Measurements from ENCODE around the gene RADIL. TPM values are rescaled to one million over a fixed set of nuclear protein-coding genes. Genes with fewer than 3 reads are reported as not detected.

The RADIL gene
- total RNA-seq, 4 donors from 2014 or later, result 1.5 to 2.6 (median 2.1) TPM

DNA sequence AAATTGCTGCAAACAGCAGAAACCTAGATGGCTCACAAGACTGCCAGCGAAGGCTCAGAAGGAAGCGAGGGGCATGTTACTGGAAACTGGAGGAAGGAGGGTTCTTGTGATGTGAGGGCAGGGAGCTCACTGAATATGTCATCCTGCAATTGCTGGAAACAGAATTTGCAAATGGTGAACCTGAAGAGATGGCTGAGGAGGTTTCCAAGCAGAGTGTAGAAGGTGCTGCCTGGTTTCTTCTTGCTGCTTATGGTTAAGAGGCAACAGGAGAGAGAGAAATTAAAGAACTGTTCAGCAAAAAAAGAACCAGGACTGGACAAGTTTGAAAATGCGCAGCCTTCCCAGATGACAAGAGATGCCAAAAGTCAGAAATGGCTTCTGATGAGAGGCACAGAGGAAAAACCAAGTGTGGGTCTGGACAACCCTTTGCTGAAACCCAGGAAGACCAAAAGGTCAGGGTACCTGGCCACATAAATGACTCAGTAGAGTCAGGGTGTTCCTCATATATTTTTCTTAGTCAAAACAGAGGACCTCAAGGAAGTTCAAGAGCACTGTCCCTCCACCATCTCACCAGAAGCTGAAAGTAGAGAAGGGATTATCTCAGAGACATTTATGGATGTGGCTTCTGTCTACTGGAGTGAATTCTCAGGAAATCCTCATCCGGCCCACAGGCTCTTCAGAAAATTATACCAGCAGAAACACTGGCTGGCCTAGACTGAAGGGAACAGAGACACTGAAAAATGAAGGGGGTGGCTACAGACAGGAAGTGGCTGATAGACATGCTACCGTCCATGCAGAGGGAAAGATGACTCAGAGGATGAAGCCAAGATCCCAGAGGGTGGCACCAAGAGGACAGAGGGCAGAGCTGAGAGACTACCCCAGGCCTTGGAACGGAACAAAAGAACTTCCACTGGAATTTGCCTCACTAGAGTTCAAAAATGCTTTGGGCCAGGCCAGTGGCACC lies 31.8 kb downstream of the RADIL start:
- no peak overlapping the region for H3K4me3 ChIP-seq (ENCODE audit: low read depth, poor library complexity, severe bottlenecking)
- no peak for DNase-seq (ENCODE audit: low spot score in 2 of 2)
- WGBS, 2 donors, result 80 to 82% methylated on average over 6 of the region's 6 CpGs
- TF ChIP-seq, protein P1, sequence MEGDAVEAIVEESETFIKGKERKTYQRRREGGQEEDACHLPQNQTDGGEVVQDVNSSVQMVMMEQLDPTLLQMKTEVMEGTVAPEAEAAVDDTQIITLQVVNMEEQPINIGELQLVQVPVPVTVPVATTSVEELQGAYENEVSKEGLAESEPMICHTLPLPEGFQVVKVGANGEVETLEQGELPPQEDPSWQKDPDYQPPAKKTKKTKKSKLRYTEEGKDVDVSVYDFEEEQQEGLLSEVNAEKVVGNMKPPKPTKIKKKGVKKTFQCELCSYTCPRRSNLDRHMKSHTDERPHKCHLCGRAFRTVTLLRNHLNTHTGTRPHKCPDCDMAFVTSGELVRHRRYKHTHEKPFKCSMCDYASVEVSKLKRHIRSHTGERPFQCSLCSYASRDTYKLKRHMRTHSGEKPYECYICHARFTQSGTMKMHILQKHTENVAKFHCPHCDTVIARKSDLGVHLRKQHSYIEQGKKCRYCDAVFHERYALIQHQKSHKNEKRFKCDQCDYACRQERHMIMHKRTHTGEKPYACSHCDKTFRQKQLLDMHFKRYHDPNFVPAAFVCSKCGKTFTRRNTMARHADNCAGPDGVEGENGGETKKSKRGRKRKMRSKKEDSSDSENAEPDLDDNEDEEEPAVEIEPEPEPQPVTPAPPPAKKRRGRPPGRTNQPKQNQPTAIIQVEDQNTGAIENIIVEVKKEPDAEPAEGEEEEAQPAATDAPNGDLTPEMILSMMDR (IDR thresholded peaks at IDR 0.05), result no peak
- TF ChIP-seq POLR2A (IDR thresholded peaks at IDR 0.05), result no peak
- intact Hi-C loops (cut with DNase I; ENCODE audit: low total_unique reads), result no loop called here

DNA sequence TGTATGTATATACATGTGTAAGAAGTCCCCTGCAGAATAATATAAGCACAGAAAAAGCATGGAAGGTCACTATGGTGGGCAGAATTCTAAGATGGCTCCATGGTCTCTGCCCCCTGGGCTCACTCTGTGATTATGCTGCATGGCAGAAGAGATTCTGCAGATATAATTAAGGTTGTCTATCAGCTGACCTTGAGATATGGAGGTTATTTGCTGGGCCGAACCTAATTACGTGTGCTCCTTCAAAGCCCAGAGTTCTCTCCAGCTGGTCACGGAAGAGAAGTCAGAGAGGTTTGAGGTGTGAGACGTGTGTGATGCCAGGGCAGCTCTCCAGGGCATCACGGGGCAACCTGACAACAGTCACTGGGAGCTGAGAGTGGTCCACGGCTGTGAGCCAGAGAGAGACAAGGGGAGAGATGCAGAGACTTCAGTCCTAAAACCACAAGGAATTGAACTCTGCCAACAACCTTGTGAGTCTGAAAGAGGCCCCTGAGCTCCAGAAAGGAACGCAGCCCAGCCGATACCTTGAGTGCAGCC lies 33.2 kb downstream of the RADIL start:
- no peak overlapping the region for H3K4me3 ChIP-seq (ENCODE audit: low read depth, poor library complexity, severe bottlenecking)
- no peak for DNase-seq (ENCODE audit: low spot score in 2 of 2)
- WGBS, 2 donors, result 90 to 94% methylated on average over 8 of the region's 8 CpGs
- no peak for TF ChIP-seq POLR2A (IDR thresholded peaks at IDR 0.05)
- TF ChIP-seq, protein P1 (IDR thresholded peaks at IDR 0.05), result no peak
- intact Hi-C loops (cut with DNase I; ENCODE audit: low total_unique reads), result no loop called here

DNA sequence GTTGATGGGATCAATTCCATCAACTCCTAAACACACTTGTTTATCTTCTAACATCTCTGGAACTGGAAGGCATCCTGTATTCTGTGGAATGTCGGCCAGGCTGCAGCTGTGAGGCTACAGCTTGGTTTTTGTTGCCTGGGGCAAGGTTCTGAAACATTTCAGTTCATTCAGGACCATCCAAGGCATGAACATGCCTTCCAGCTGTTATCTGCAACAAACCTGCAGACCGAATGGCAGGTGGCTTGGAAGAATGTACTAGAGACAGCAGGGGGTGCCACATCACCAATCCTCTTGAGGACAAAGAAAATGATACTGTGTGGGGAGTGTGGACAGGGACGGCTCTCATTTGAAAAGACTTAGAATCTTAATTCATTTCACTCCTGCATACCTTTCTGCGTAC lies 34.1 kb downstream of the RADIL start:
- intact Hi-C loops (cut with DNase I; ENCODE audit: low total_unique reads), result no loop called here
- DNase-seq (ENCODE audit: low spot score in 2 of 2), result no peak
- 25 to 33% methylated on average over 4 of the region's 4 CpGs for WGBS, 2 donors
- H3K4me3 ChIP-seq (ENCODE audit: low read depth, poor library complexity, severe bottlenecking), result no peak overlapping the region
- TF ChIP-seq POLR2A (IDR thresholded peaks at IDR 0.05), result no peak
- TF ChIP-seq, protein P1 (IDR thresholded peaks at IDR 0.05), result no peak

DNA sequence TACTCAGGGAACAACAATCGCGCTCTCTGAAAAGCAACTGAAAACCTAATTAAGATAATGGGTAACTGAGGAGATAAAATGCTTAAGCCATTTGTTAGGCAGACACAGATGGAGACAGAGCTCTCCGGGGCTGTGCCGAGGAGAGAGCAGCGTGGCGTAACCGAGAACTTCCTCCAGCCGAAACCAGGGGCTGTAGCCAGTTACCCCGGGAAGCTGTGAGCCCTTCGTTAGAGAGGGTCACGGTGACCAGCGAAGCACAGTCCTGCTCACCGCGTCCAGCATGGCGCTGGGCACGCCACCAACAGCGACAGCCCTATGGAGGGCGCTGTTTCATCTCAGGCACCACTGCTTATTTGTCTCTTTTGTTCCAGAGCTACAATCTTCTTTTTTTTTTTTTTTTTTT lies 37.8 kb downstream of the RADIL start:
- TF ChIP-seq POLR2A (IDR thresholded peaks at IDR 0.05), result no peak
- TF ChIP-seq, protein P1 (IDR thresholded peaks at IDR 0.05), result no peak
- no peak for DNase-seq (ENCODE audit: low spot score in 2 of 2)
- intact Hi-C loops (cut with DNase I; ENCODE audit: low total_unique reads), result no loop called here
- no peak overlapping the region for H3K4me3 ChIP-seq (ENCODE audit: low read depth, poor library complexity, severe bottlenecking)
- 48 to 51% methylated on average over 18 of the region's 18 CpGs for WGBS, 2 donors

DNA sequence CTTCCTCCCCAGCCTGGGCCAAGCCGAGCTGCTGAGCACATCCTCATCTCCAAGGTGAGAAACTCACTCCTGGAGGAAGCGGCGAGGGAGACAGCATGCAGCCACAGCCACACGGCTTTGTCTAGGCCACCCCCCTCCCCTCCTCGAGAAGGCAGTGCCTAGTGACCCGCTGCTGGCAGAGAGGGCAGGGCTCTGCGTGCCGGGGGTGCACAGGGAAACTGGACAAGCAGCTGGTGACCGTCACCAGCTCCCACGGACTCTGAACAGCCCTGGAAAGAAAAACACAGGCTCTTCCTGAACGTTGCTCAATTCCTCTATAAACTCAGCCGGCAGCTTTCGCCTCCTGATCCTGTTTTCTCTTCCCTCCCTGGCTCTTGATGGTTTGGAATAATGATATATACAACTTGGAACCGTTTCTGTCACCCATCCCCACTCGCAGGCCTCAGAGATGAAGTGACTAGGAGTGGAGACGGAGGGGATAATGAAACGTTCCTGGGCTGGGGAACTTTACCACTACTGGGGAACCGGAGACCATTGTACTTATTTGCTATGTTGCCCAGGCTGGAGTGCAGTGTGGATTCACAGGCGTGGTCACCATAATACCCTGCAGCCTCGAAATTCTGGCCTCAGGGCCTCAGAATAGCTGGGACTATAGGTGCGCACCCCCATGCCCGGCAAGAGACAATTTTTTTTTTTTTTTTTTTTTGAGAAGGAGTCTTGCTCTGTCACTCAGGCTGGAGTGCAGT lies 41.0 kb downstream of the RADIL start:
- TF ChIP-seq, protein P1 (IDR thresholded peaks at IDR 0.05), result no peak
- TF ChIP-seq POLR2A (IDR thresholded peaks at IDR 0.05), result no peak
- intact Hi-C loops (cut with DNase I; ENCODE audit: low total_unique reads), result no loop called here
- 80 to 83% methylated on average over 20 to 22 of the region's 22 CpGs for WGBS, 2 donors
- no peak overlapping the region for H3K4me3 ChIP-seq (ENCODE audit: low read depth, poor library complexity, severe bottlenecking)
- DNase-seq (ENCODE audit: low spot score in 2 of 2), result no peak

Data from lower leg skin (tissue), 4 donors.